Mononuclear cell (primary cell): ENCODE results near the gene RBCK1. TPM values are rescaled to one million over a fixed set of nuclear protein-coding genes. Genes with fewer than 3 reads are reported as not detected.

ENCODE experiments used
- H3K27me3 ChIP-seq: 2 replicates; pipeline ENCODE4 v1.6.0; 2011; ENCODE audit warnings: low read length, control low read depth; ENCODE audit not compliant: insufficient read depth
- H3K4me1 ChIP-seq: 2 replicates; pipeline ENCODE4 v1.5.1; 2011; ENCODE audit warnings: mild to moderate bottlenecking, low read length, control low read depth; ENCODE audit not compliant: insufficient read depth
- H3K4me3 ChIP-seq: 2 replicates; pipeline ENCODE4 v1.5.1; 2011; ENCODE audit warnings: mild to moderate bottlenecking, low read length, moderate library complexity
- H3K9me3 ChIP-seq: 2 replicates; pipeline ENCODE4 v1.5.1; 2011; ENCODE audit warnings: low read depth, mild to moderate bottlenecking, control low read depth, low read length
- total RNA-seq: library from RNA; depleted of rRNA; stranded (reverse); fragments of >200 nt; gene quantifications from one replicate; pipeline ENCODE4 v1.2.3, GENCODE V29; 2012

RBCK1 gene
- total RNA-seq, 1 donor = 49.4 TPM

DNA sequence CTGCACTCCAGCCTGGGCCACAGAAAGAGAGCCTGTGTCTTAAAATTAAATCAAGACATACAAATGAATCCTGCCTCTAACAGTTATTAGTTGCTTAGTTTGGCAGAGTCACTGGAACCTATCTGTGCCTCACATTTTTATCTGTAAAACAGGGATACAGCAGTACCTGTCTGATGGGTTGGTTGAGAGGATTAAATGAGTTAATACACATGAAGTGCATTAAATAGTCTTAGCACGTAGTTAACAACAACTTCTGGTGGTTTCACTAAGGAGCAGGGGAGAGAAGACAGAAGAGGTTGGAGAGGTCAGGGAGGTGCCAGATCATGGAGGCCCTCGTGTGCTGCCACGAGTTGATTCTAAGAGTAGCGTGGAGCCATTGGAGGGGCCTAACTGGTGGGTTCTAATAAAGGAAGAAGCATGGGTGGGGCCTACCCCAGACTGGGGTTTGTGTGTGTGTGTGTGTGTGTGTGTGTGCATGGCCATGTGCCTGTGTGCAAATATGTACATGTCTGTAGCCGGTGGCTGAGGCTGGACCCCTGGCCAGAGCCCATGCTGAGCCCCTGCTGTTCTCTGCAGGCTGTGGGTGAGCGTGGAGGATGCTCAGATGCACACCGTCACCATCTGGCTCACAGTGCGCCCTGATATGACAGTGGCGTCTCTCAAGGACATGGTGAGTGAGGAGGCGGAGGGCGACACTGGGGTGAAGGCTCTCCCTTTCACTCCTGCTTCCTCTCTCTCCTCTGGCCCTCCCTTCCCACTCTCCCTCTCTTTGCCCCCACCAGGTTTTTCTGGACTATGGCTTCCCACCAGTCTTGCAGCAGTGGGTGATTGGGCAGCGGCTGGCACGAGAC, 9.1 kb downstream of the RBCK1 start:
- Histone ChIP-seq H3K9me3 (no peaks in the 10 kb centered on the region), H3K4me3 (no peak overlapping the region), H3K4me1 (peaks cover 14% of the 10 kb centered on the region), H3K27me3 (no peaks in the 10 kb centered on the region)

DNA sequence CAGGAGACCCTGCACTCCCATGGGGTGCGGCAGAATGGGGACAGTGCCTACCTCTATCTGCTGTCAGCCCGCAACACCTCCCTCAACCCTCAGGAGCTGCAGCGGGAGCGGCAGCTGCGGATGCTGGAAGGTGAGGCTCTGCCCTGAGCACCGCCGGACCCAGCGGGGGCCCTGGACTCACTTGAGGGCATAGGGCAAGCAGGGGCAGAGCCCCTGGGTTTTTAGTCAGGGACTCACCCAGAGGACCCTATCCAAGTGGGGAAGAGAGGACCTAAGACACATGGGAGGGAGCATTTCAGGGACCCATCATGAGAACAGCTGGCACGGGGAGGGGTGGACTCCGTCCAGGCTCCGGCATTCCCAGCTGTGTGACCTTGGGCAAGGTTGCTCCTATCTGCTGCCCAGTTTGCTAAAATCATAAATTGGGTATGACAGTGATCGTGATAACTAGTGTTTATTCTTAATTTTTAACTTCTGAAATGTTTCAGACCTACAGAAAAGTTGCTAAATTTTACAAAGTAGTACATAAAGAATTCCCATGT, 9.8 kb downstream of the RBCK1 start:
- no peaks in the 10 kb centered on the region for H3K9me3 ChIP-seq
- no peaks in the 10 kb centered on the region for H3K27me3 ChIP-seq
- no peak overlapping the region for H3K4me3 ChIP-seq
- peaks cover 14% of the 10 kb centered on the region for H3K4me1 ChIP-seq

DNA sequence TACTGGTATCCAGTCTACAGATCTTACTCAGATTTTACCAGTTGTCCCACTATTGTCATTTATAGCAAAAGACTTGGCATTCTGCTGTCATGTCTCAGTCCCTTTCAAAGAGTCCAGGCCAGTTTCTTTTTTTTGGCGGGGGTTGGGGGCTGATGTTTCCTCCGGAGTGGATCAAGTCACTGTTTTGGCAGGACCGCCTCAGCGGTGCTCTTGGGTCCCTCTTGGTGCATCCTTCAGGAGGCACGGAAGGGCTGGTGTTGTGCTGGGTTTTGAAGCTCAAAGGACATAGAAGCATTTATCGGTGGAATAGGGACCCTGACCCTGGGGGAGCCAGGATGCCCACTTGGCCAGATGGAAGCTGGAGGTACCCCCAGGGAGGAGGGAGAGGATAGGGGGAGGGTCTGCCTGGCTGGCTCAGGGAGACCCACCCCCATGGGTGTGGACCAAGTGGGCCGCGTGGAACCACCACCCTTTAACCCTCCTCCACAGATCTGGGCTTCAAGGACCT, 10.8 kb downstream of the RBCK1 start:
- H3K4me1 ChIP-seq = peaks cover 10% of the 10 kb centered on the region
- no peaks in the 10 kb centered on the region for H3K9me3 ChIP-seq
- no peak overlapping the region for H3K4me3 ChIP-seq
- no peaks in the 10 kb centered on the region for H3K27me3 ChIP-seq

DNA sequence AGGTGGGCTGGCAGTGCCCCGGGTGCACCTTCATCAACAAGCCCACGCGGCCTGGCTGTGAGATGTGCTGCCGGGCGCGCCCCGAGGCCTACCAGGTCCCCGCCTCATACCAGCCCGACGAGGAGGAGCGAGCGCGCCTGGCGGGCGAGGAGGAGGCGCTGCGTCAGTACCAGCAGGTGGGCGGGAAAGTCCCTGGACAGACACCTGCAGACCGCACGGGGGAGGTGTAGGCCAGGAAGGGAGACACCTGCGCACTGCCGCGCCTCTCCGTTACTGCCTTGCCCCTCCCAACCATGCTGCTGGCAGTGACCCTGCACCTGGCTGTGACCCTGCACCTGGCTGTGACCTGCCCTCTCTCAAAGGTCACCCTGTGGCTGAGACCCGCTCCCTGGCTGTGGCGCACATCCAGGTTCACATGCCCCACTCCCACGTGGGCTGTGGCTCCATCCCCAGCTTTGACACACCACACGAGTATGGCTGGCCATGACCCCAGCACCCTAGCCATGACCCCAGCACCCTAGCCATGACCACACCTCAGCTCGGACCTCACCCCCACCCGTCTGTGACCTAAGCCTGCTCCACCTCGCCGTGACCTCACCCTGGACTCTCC, 11.6 kb downstream of the RBCK1 start:
- Histone ChIP-seq H3K9me3 (no peaks in the 10 kb centered on the region), H3K4me1 (peaks cover 7% of the 10 kb centered on the region), H3K27me3 (no peaks in the 10 kb centered on the region), H3K4me3 (no peak overlapping the region)

DNA sequence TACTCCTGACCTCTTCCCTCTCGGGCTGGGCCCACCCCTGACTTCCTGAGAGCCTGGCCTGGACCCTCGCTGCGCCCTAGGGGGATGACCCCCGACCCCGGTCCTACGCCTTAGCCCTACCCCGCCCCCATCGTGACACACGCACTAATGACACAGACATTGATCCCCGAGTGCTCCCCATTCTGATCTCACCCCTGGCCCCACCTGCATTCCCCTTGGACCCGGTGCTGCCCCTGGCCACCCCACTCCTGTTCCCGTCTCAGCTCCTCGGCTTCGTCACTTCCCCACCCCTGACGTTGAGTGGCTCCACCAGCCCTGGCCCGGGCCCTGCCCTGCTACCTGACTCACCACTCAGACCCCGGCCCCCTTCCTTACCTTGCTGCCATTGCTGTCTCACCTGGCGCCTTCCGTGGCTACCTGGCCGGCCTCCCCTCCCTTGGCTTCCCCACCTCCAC, 12.1 kb downstream of the RBCK1 start:
- Histone ChIP-seq H3K4me3 (no peak overlapping the region), H3K27me3 (no peaks in the 10 kb centered on the region), H3K4me1 (peaks cover 4% of the 10 kb centered on the region), H3K9me3 (no peaks in the 10 kb centered on the region)

DNA sequence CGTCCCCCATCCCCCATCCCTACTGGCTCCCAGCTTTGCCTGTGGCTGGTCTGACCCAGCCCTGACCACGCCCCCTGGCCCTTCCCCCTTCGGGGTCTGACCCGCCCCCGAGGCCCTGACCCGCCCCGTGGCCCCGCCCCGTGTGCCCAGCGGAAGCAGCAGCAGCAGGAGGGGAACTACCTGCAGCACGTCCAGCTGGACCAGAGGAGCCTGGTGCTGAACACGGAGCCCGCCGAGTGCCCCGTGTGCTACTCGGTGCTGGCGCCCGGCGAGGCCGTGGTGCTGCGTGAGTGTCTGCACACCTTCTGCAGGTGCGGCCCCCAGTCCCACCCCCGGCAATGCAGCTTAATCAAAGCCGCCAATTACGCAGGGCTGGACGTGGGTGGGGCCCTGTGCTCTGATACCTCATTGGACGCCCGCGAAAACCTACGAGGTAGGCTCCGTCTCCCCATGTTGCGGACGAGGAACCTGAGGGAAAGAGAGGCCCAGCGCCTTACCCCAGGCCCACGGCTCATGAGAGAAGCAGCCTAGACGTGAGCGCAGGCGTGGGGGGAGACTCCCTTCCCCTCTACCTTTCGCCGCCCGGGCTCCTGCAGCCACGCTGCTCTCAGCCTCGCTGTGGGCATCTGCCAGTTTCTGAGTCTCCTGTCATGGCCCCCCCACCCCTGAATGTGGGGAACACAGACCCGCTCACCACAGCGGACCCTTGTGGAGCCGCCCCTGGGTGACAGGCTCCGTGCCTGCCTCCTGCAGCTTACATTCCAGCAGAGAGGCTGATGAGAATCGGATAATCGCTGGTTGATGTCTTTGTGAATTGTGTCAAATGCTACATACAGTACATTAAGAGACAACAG, 12.8 kb downstream of the RBCK1 start:
- no peaks in the 10 kb centered on the region for H3K9me3 ChIP-seq

DNA sequence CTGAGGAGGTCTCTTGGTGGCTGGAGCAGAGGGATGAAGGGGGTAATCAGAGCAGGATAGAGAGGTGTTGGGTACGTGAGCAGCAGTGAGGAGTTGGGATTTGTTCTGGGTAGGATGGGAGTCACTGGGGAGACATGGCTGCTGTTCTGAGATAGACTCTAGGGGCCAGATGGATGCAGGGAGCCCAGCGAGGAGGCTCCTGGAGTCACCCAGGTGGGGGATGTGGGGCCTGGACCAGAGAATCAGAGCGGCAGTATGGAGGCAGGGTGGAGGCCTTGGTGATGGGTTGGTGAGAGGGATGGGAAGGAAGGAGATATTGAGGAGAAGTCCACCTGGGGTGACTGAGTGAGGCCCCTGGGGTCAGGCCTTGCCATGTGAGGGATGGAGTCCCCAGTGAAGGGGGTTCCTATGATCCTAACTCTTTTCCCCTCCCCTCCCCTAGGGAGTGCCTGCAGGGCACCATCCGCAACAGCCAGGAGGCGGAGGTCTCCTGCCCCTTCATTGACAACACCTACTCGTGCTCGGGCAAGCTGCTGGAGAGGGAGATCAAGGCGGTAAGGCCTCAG, 13.7 kb downstream of the RBCK1 start:
- Histone ChIP-seq H3K4me3 (no peak overlapping the region), H3K27me3 (no peaks in the 10 kb centered on the region), H3K9me3 (no peaks in the 10 kb centered on the region), H3K4me1 (no peaks in the 10 kb centered on the region)

More for the DNA sequence above, 12.8 kb downstream of the RBCK1 start:
- Histone ChIP-seq H3K27me3 (no peaks in the 10 kb centered on the region), H3K4me3 (no peak overlapping the region), H3K4me1 (no peaks in the 10 kb centered on the region)

DNA sequence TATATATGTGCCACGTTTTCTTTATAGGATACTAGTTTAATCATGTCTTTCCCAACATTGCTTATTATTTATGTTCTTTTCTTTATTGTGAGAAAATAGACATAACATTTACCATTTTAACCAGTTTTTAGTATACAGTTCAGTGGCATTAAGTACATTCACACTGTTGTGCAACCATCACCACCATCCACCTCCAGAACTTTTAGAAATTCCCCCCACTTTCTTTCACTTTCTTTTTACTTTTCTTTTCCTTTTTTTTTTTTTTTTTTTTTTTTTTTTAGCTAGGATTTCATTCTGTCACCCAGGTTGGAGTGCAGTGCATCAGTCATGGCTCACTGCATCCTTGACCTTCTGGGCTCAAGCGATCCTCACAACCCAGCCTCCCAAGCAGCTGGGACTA, 18.5 kb downstream of the RBCK1 start:
- Histone ChIP-seq H3K27me3 (no peaks in the 10 kb centered on the region), H3K9me3 (no peaks in the 10 kb centered on the region), H3K4me1 (no peaks in the 10 kb centered on the region), H3K4me3 (no peak overlapping the region)

DNA sequence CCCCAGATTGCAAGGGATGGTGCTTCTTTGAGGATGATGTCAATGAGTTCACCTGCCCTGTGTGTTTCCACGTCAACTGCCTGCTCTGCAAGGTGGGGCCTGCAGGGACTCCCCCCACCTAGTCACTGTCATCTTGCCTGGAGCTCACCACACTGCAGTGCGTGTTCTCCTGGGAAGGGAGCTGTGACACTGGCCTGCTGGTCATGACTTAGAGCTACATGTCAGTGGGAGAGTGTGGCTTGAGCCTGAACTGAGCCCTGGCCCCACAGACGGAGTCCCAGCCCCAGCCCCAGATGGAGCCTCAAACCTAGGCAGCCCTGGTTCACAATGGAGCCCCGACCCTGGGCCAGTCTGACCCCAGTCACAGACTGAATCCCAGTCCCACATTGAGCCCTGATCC, 19.3 kb downstream of the RBCK1 start:
- Histone ChIP-seq H3K4me1 (no peaks in the 10 kb centered on the region), H3K9me3 (no peaks in the 10 kb centered on the region), H3K27me3 (no peaks in the 10 kb centered on the region), H3K4me3 (no peak overlapping the region)

DNA sequence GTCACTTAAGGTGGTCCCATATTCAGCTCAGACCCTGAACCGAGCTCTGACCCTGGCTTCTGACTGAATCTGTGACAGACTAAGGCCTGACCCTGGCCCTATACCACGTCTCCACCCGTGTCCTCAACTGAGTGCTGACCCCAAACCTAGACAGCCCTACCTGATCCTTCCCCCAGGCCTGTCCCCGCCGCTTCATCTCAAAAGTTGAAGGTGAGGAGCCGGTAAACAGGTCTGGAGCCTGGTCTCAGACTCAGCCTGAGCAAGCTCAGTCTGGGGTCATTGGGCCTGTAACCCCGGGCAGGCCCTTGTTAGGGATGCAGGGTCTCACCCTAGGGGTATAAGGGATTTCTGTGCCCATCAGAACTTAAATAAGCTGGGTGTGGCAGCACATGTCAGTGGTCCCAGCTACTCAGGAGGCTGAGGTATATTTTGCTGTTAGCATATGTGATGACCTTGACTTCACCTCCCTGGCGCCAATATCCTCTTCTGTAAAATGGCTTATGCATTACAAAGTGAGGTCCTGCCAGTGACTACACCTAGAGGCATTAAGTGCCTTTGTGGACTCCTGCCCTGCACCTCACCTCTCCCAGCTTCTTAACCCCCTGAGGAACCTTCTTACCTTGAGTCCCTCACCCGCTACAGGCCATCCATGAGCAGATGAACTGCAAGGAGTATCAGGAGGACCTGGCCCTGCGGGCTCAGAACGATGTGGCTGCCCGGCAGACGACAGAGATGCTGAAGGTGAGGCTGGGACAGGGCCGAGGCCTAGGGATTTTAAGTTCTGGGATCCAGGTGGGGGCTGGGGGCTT, 20.0 kb downstream of the RBCK1 start:
- no peak overlapping the region for H3K4me3 ChIP-seq
- no peaks in the 10 kb centered on the region for H3K9me3 ChIP-seq
- peaks cover 1% of the 10 kb centered on the region for H3K4me1 ChIP-seq
- no peaks in the 10 kb centered on the region for H3K27me3 ChIP-seq

DNA sequence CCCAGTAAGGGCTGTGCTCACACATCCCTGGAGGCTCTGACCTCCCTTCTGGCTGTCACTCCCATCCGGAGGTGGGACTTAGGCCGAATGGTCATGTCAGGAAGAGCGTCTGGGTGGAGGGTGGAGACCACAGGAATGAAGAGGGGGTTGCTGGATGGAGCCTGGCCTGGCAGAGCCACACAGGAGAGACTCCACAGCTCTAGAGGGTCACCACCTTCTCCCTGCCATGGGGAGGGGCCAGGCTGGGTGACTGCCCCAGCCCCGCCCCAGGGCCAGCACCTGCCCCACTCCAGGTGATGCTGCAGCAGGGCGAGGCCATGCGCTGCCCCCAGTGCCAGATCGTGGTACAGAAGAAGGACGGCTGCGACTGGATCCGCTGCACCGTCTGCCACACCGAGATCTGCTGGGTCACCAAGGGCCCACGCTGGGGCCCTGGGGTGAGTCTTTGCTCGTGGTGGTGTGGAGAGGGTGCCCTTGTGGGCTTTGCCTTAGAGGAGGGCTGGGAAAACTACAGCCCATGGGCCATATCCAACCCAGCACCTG, 20.6 kb downstream of the RBCK1 start:
- Histone ChIP-seq H3K27me3 (no peaks in the 10 kb centered on the region), H3K9me3 (no peaks in the 10 kb centered on the region), H3K4me1 (peaks cover 8% of the 10 kb centered on the region), H3K4me3 (no peak overlapping the region)

DNA sequence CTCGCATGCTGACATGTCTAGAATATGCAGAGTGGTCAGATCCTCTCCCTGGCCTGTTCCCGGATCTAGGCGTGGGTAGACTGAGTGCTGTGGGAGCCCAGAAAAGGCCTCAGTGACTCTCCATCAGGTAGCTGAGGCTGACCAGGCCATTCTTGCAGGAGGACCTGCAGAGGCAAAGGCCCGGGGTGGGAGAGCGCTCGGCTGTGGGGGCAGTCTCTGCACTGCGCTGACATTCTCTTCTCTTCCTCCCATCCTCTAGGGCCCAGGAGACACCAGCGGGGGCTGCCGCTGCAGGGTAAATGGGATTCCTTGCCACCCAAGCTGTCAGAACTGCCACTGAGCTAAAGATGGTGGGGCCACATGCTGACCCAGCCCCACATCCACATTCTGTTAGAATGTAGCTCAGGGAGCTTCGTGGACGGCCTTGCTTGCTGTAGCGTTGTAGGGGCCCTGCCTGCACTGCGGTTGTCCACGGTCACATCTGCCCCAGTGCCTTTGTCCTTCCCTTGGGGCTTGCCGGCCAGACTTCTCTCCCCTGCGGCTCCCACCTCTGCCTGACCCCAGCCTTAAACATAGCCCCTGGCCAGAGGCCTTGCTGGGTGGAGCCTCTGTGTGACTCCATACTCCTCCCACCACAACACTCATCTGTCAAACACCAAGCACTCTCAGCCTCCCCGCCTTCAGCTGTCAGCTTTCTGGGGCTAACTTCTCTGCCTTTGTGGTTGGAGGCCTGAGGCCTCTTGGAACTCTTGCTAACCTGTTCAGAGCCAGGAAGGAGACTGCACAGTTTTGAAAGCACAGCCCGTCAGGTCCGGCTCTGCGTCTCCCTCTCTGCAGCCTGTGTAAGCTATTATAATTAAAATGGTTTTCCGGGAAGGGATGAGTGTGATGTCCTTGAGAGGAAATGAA, 22.2 kb downstream of the RBCK1 start:
- Histone ChIP-seq H3K9me3 (no peaks in the 10 kb centered on the region), H3K4me3 (no peak overlapping the region), H3K27me3 (no peaks in the 10 kb centered on the region), H3K4me1 (peaks cover 14% of the 10 kb centered on the region)
